HG03575 (cell line): Measurements from ENCODE around the gene SIX5.
"Not testable (repeated sequence)": the region's sequence is repeated elsewhere in the genome, so short reads cannot be mapped to it uniquely, and the experiment has no call there.

ENCODE experiments used
- ATAC-seq: cut with Tn5 transposase; IDR thresholded peaks from one replicate; pipeline ENCODE4 v1.9.1; 2021; ENCODE audit not compliant: unreplicated experiment, insufficient number of reproducible peaks, low FRiP score; ENCODE audit errors: extremely low read depth

SIX5 gene

DNA sequence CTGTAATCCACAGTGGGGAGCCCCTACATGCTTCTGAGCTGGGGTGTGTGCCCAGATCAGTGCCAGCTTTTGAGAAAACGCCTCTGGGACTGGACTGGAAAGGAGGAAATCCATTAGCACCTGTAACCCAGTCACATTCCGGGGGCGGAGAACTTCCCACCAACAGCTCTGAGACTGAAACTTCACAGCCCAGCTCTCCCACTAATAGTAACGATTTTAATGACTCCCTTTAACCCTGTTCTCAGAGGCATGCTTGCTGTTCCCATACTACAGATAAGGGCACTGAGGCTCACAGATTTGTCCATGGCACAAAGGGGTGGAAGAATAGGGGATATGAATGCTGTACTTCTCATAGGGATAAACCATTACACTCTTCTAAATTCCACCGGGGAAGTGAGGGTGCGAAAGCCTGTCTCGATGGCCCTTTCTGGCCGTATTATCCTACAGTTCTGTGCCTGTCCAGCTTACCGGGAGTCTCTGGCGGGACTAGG, 39.2 kb downstream of the SIX5 start:
- ATAC-seq: no peak

DNA sequence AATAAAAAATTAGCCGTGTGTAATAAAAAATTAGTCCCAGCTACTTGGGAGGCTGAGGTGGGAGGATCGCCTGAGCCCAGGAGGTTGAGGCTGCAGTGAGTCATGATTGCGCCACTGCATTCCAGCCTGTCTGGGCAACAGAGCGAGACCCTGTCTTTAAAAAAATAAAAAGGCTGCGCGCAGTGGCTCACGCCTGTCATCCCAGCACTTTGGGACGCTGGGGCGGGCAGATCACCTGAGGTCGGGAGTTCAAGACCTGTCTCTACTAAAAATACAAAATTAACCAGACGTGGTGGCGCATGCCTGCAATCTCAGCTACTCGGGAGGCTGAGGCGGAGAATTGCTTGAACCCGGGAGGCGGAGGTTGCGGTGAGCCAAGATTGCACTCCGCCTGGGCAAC, 40.4 kb downstream of the SIX5 start:
- ATAC-seq: not testable (repeated sequence)

DNA sequence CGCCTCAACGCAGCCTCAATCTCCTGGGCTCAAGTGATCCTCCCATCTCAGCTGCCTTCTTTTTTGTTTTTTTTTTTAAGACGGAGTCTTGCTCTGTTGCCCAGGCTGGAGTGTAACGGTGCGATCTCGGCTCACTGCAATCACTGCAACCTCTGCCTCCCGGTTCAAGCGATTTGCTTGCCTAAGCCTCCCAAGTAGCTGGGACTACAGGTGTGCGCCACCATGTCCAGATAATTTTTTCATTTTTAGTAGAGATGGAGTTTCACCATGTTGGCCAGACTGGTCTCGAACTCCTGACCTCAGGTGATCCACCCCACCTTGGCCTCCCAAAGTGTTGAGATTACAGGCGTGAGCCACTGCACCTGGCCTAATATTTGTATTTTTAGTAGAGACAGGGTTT, 49.0 kb downstream of the SIX5 start:
- ATAC-seq: not testable (repeated sequence)

- ATAC-seq: no peak
Observed at GRCh38 chr19:45717983-45718650, 50.9 kb downstream of the SIX5 start.

GRCh38 chr19:45717131-45717982, 51.7 kb downstream of the SIX5 start:
- ATAC-seq: no peak

GRCh38 chr19:45716359-45717130, 52.5 kb downstream of the SIX5 start:
- ATAC-seq: no peak

DNA sequence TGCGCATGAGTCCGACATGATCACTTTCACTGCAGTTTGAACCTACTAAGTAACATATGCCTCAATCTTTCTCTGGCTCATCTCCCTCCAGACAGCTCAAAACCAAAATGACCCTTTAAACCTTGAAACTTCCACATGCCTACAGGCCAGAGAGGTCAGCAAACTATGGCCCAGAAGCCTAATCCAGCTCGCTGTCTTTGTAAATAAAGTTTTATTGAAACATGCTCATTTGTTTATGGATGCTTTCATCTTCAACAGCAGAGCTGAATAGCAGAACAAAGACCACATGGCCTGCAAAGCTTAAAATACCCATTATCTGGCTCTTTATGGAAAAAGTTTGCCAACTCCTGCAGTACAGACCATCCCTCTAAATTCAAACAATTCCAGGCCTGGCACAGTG, 53.9 kb downstream of the SIX5 start:
- ATAC-seq: no peak
